Ascending aorta (tissue), 2 donors: Measurements from ENCODE around the gene EGFL8. TPM values are rescaled to one million over a fixed set of nuclear protein-coding genes. Genes with fewer than 3 reads are reported as not detected.
A peak's percentile ranks its signal among the peaks of the same experiment; 100 is the strongest.

Source experiments
- DNase-seq, 2 donors: peaks; one replicate each; pipeline ENCODE4 v3.0.0-alpha.2; 2019; ENCODE audit warnings: low spot score in 2 of 2
- H3K27ac ChIP-seq, 2 donors: fragments of 200-600 bp; sonication (generic); one replicate each; pipeline ENCODE4 v1.5.1; 2016 to 2017; ENCODE audit warnings: mild to moderate bottlenecking in 1 of 2
- H3K27me3 ChIP-seq: fragments of 200-600 bp; sonication (generic); one replicate; pipeline ENCODE4 v1.5.1; 2017
- H3K36me3 ChIP-seq, 2 donors: fragments of 200-600 bp; sonication (generic); one replicate each; pipeline ENCODE4 v1.5.1; 2016
- H3K4me1 ChIP-seq, 2 donors: fragments of 200-600 bp; sonication (generic); one replicate each; pipeline ENCODE4 v1.5.1; 2016 to 2017; ENCODE audit warnings: mild to moderate bottlenecking in 1 of 2
- H3K4me3 ChIP-seq, 2 donors: fragments of 200-600 bp; sonication (generic); one replicate each; pipeline ENCODE4 v1.5.1; 2016 to 2017; ENCODE audit warnings: mild to moderate bottlenecking in 1 of 2
- H3K9me3 ChIP-seq, 2 donors: fragments of 200-600 bp; sonication (generic); one replicate each; pipeline ENCODE4 v1.5.1; 2016
- intact Hi-C: fragments of 100-400 bp; cut with DNase I; formaldehyde crosslinking; loops from one replicate; pipeline ENCODE4 v1.15.1; 2023
- total RNA-seq: library from RNA; depleted of rRNA; stranded (reverse); fragments of >200 nt; gene quantifications from one replicate; pipeline ENCODE4 v1.1.0, GENCODE V29; 2016
- TF ChIP-seq, protein P1 (sequence below), 3 experiments: fragments of 200-600 bp in 2 of 3; fragments of 450-650 bp in 1 of 3; sonication (generic) in 2 of 3; IDR thresholded peaks; one replicate each; pipeline ENCODE4 v1.5.1; 2016 to 2019; ENCODE audit warnings: antibody characterized with exemption in 3 of 3, mild to moderate bottlenecking in 1 of 3, moderate library complexity in 1 of 3

The EGFL8 gene
- total RNA-seq, 1 donor from 2014 or later: 9.4 TPM

DNA sequence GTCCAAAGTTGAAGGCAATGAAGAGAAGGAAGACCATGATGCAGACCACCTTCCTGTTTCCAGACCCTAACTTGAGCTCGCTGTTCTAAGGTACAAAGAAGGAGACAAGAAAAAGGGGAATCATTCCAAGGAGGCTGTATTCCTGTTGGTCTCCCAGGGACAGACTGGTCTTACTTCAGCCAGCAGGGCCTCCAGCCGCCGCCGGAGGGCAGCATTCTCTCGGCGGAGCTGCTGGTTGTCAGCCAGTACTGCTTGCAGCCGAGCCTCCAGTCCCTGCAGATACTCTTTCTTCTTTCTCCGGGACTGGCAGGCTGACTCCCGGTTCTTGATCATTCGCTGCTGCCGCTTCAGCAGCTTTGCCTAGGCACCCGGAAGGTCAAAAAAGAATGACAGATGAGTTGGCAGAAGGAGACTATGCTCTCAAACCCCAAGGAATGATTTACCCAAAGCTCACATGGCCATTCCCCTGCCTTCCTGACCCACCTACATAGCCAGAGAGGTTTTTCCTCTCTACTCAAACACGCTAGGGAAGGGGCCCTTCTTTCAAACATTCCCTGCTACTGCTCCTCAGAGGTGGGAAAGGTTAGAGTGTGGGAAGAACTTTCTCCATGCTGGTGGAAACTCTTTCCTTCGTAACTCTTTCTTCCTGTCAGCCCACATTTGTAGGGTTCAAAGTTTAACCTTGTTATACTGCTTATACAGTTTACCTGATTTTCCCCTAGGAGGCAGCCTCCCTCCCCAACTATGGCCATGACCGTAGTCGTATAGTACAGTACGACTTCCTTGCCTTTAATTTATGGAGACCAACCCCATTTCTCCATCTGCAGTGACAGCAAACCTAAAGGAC is 45.4 kb upstream of the EGFL8 start:
- intact Hi-C loops: loop anchor here (1.0 to 5.0 kb wide), 2 partner anchors 35 to 123 kb away; partner anchors contain the start of gene PPT2
- Histone ChIP-seq H3K4me1 (peaks cover 0 to 8% of the 10 kb centered on the region in 2 donors), H3K4me3 (no peak overlapping the region), H3K36me3 (peaks cover 60 to 70% of the 10 kb centered on the region in 2 donors), H3K27ac (peak overlapping the region in 1 of 2 donors; percentile 10), H3K9me3 (no peaks in the 10 kb centered on the region), H3K27me3 (no peaks in the 10 kb centered on the region)
- TF ChIP-seq, protein P1, sequence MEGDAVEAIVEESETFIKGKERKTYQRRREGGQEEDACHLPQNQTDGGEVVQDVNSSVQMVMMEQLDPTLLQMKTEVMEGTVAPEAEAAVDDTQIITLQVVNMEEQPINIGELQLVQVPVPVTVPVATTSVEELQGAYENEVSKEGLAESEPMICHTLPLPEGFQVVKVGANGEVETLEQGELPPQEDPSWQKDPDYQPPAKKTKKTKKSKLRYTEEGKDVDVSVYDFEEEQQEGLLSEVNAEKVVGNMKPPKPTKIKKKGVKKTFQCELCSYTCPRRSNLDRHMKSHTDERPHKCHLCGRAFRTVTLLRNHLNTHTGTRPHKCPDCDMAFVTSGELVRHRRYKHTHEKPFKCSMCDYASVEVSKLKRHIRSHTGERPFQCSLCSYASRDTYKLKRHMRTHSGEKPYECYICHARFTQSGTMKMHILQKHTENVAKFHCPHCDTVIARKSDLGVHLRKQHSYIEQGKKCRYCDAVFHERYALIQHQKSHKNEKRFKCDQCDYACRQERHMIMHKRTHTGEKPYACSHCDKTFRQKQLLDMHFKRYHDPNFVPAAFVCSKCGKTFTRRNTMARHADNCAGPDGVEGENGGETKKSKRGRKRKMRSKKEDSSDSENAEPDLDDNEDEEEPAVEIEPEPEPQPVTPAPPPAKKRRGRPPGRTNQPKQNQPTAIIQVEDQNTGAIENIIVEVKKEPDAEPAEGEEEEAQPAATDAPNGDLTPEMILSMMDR (IDR thresholded peaks at IDR 0.05): peak; percentile 88 to 93 (median 89)
- peak in 1 of 2 donors; percentile 90 for DNase-seq

DNA sequence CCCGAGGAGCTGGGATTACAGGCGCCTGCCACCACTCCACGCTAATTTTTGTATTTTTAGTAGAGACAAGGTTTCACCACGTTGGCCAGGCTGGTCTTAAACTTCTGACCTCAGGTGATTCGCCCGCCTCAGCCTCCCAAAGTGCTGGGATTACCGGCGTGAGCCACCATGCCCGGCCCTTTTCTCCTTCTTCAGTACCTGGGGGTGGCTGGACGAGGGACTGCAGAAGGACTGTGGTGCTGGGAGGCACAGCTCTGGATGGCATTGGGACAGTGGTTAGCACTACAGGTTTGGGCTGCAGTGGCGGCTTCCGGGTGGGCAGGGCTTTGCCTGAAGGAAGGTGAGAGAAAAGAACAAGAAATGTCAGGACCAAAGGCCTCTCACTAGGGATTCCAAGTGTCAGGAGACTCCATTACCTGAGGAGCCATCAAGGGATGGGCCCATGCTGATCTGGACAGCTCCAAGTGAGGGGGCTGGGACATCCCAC is 43.8 kb upstream of the EGFL8 start:
- H3K4me1 ChIP-seq: peaks cover 0 to 5% of the 10 kb centered on the region in 2 donors
- TF ChIP-seq, protein P1 (IDR thresholded peaks at IDR 0.05): no peak
- intact Hi-C loops: no loop called here
- no peak for DNase-seq
- H3K27me3 ChIP-seq: no peaks in the 10 kb centered on the region
- no peak overlapping the region for H3K27ac ChIP-seq
- H3K9me3 ChIP-seq: no peaks in the 10 kb centered on the region
- no peak overlapping the region for H3K4me3 ChIP-seq
- H3K36me3 ChIP-seq: peaks cover 72 to 83% of the 10 kb centered on the region in 2 donors

DNA sequence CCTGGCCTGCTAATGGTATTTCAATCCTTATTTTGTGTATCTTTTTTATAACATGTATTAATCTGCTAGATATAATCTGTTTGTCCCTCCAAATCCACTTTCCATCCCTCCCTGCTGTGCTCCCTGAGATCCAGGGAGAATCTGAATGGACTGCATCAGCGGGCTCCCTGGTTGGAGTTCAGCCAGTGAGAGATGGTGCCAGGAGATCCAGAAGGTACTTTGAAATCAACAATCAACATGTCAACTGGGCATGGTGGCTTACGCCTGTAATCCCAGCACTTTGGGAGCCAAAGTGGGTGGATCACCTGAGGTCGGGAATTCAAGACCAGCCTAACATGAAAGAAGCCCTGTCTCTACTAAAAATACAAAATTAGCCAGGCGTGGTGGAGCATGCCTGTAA is 40.7 kb upstream of the EGFL8 start:
- no peaks in the 10 kb centered on the region for H3K27me3 ChIP-seq
- H3K27ac ChIP-seq: no peak overlapping the region
- no peak for DNase-seq
- H3K36me3 ChIP-seq: peaks cover 55 to 62% of the 10 kb centered on the region in 2 donors
- TF ChIP-seq, protein P1 (IDR thresholded peaks at IDR 0.05): no peak
- H3K4me1 ChIP-seq: peaks cover 10 to 22% of the 10 kb centered on the region in 2 donors
- no peak overlapping the region for H3K4me3 ChIP-seq
- intact Hi-C loops: no loop called here
- no peaks in the 10 kb centered on the region for H3K9me3 ChIP-seq

DNA sequence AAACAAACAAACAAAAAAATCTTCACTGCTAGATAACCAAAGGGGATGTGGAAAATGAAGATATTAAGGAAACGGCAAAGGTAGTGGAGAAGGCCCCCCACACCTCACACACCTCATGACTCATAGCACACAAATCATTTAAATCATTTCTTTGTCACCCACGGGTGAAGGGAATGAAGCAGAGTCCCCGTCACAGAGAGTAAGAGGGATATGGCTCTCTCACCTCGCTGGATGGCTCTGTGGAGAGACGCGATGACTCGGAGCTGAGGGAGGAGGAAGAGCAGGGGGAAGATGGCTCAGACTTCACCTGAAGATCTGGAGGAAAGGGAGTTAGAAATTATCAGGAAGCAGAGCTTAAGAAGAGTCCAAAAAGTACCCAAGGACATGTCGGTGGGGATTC is 37.5 kb upstream of the EGFL8 start:
- Histone ChIP-seq H3K9me3 (no peaks in the 10 kb centered on the region), H3K27ac (peak overlapping the region in 1 of 2 donors; percentile 89), H3K4me1 (peaks cover 19 to 25% of the 10 kb centered on the region in 2 donors), H3K27me3 (no peaks in the 10 kb centered on the region), H3K4me3 (peak overlapping the region in 1 of 2 donors; percentile 93), H3K36me3 (peaks cover 31 to 35% of the 10 kb centered on the region in 2 donors)
- intact Hi-C loops: loop anchor here (5.0 kb wide), 1 partner anchor 70 kb away; no protein-coding TSS in a partner anchor
- TF ChIP-seq, protein P1 (IDR thresholded peaks at IDR 0.05): no peak
- no peak for DNase-seq

DNA sequence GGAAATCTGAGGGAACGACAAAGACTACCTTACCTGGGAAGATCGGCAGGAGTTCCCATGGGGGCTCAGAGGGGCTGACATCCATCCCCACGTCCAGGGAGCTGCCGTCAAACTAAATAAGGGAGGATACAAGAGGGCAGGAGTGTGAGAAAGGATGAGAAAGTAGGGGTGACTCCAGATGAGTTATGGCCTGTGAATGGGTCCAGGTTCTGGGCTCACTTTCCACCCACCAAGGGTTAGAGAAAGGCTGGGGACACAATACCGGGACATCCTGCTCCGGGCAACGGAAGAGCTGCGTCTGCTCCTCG is 37.0 kb upstream of the EGFL8 start:
- peak overlapping the region; percentile 89 for H3K27ac ChIP-seq
- TF ChIP-seq, protein P1 (IDR thresholded peaks at IDR 0.05): no peak
- no peak for DNase-seq
- H3K9me3 ChIP-seq: no peaks in the 10 kb centered on the region
- intact Hi-C loops: loop anchor here (5.0 kb wide), 1 partner anchor 70 kb away; no protein-coding TSS in a partner anchor
- H3K4me1 ChIP-seq: peaks cover 19 to 25% of the 10 kb centered on the region in 2 donors
- H3K4me3 ChIP-seq: peak overlapping the region; percentile 87 to 93
- H3K27me3 ChIP-seq: no peaks in the 10 kb centered on the region
- H3K36me3 ChIP-seq: peaks cover 28 to 30% of the 10 kb centered on the region in 2 donors
